ENCODE measurements around the gene BNC2.

Gene BNC2

DNA sequence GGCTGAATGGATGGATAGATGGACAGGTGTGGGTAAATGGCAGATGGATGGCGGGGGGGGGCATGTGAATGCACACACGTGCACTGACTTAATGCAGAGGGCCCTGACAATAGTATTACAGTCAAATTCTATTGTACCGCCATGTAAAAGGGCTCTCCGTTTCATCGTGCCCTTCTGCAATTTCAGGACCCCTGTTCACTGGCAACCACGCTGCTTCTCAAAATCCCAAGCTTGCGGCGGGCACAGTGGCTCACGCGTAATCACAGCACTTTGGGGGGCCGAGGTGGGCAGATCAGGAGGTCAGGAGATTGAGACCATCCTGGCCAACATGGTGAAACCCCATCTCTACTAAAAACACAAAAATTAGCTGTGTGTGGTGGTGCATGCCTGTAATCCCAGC is 211.4 kb downstream of the BNC2 start:
- Mint-ChIP-seq H3K27ac (no peak overlapping the region), H3K36me3 (ENCODE audit: low read depth) (no peaks in the 10 kb centered on the region), H3K4me3 (no peak overlapping the region), H3K27me3 (ENCODE audit: low read depth) (no peaks in the 10 kb centered on the region), H3K4me1 (ENCODE audit: low read depth) (no peaks in the 10 kb centered on the region), H3K9me3 (peaks cover 3% of the 10 kb centered on the region)

- Mint-ChIP-seq H3K36me3 (ENCODE audit: low read depth) (no peaks in the 10 kb centered on the region), H3K27me3 (ENCODE audit: low read depth) (no peaks in the 10 kb centered on the region), H3K9me3 (peaks cover 3% of the 10 kb centered on the region), H3K4me3 (no peak overlapping the region), H3K4me1 (ENCODE audit: low read depth) (no peaks in the 10 kb centered on the region), H3K27ac (no peak overlapping the region)
These were observed 213.9 kb downstream of the BNC2 start for GRCh38 chr9:16656432-16657169.

DNA sequence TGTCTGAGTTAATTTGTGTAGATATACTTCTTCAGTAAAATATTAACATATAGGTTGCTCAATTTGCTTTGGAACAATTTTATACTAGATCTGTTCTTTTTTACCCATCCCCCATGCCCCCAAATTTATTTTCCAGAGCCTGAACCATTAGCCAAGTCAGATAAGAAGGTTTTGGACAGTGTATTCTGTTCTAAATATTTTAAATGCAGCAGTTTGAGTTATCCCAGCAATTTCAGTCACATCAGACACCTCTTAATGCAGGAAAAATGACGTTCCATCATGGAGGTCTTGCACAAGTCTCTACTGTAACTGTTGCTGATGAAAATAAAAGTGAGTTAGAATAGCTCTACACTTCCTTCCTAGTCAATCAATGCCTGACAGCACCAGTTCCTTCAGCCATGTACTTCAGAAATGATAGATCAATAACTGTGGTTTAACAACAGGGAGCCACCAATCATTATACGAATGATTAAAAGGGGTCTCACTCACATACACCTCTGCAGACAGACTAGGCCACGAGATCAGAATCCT is 215.8 kb downstream of the BNC2 start:
- Mint-ChIP-seq H3K9me3 (peaks cover 2% of the 10 kb centered on the region), H3K27ac (no peak overlapping the region), H3K4me1 (ENCODE audit: low read depth) (no peaks in the 10 kb centered on the region), H3K36me3 (ENCODE audit: low read depth) (no peaks in the 10 kb centered on the region), H3K4me3 (no peak overlapping the region), H3K27me3 (ENCODE audit: low read depth) (no peaks in the 10 kb centered on the region)

- Mint-ChIP-seq H3K27me3 (ENCODE audit: low read depth) (no peaks in the 10 kb centered on the region), H3K27ac (no peak overlapping the region), H3K9me3 (no peaks in the 10 kb centered on the region)
These were observed 216.7 kb downstream of the BNC2 start for GRCh38 chr9:16653491-16654399.

DNA sequence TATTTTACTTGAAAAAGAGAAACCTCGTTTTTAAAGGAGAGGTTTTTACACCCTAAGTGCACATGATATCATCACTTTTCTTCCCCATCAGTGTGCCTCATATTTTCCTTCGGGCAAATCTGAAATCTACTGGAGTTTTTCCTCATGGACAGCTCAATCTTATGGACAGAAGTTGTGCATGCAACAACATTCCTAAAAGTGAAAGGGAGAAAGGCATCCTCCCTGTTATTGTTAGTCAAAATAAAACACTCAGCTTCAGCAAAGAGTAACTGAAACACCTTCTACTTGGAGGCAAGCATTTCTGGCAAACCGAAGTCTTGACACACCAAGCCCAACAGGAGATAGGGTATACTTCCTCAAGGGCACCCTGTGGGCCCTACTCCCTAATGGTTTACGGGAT is 217.9 kb downstream of the BNC2 start:
- no peaks in the 10 kb centered on the region for H3K9me3 Mint-ChIP-seq
- H3K4me1 Mint-ChIP-seq (ENCODE audit: low read depth): no peaks in the 10 kb centered on the region
- H3K4me3 Mint-ChIP-seq: no peak overlapping the region
- no peaks in the 10 kb centered on the region for H3K36me3 Mint-ChIP-seq (ENCODE audit: low read depth)
- H3K27me3 Mint-ChIP-seq (ENCODE audit: low read depth): no peaks in the 10 kb centered on the region
- H3K27ac Mint-ChIP-seq: no peak overlapping the region

More at GRCh38 chr9:16653491-16654399, 216.7 kb downstream of the BNC2 start:
- Mint-ChIP-seq H3K4me1 (ENCODE audit: low read depth) (no peaks in the 10 kb centered on the region), H3K36me3 (ENCODE audit: low read depth) (no peaks in the 10 kb centered on the region), H3K4me3 (no peak overlapping the region)

GRCh38 chr9:16651446-16651964 is 219.0 kb downstream of the BNC2 start:
- Mint-ChIP-seq H3K36me3 (ENCODE audit: low read depth) (no peaks in the 10 kb centered on the region), H3K9me3 (no peaks in the 10 kb centered on the region), H3K27me3 (ENCODE audit: low read depth) (no peaks in the 10 kb centered on the region), H3K4me1 (ENCODE audit: low read depth) (no peaks in the 10 kb centered on the region), H3K27ac (no peak overlapping the region), H3K4me3 (no peak overlapping the region)

DNA sequence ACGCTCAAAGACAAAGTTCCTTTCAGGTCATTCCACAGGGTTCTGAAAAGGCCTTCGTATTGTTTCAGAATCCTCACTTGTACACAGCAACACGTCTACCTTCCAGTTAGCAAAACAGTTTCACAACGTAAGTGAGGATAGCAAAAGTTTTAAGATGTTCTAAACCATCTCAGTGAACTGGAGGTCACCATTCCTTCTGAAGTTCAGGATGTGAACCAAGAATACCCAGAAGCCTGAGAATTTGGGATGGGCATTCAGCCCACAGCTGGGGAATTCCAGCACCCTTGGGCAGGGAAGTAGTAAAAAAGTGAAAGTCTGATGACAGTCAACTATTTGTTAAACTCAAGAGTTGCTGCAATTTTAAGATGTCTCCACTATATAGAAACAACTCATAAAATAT is 224.5 kb downstream of the BNC2 start:
- Mint-ChIP-seq H3K9me3 (no peaks in the 10 kb centered on the region), H3K4me1 (ENCODE audit: low read depth) (no peaks in the 10 kb centered on the region), H3K27me3 (ENCODE audit: low read depth) (no peaks in the 10 kb centered on the region), H3K27ac (no peak overlapping the region), H3K4me3 (no peak overlapping the region), H3K36me3 (ENCODE audit: low read depth) (no peaks in the 10 kb centered on the region)

- Mint-ChIP-seq H3K4me3 (no peak overlapping the region), H3K27me3 (ENCODE audit: low read depth) (no peaks in the 10 kb centered on the region), H3K27ac (no peak overlapping the region), H3K9me3 (no peaks in the 10 kb centered on the region), H3K4me1 (ENCODE audit: low read depth) (no peaks in the 10 kb centered on the region), H3K36me3 (ENCODE audit: low read depth) (no peaks in the 10 kb centered on the region)
These were observed 227.9 kb downstream of the BNC2 start for GRCh38 chr9:16642421-16643109.

DNA sequence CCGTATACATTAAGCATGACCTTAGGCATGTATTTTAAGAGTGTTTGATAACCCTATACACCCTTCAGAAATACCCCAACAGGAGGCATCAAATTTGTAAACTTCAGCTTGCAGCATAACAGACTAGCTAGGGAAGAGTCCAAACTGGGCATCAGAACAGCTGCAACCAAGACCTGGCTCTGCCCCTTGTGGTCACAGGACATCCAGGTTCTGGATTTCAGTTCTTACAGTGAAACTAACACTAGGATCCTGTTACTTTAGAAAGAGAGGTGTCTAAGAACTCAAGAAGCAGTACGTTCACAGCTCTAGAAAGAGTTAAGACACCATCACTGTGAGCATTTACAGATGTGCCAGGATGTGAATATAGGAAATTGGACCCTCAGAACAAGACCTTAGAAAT is 229.8 kb downstream of the BNC2 start:
- no peak overlapping the region for H3K27ac Mint-ChIP-seq

DNA sequence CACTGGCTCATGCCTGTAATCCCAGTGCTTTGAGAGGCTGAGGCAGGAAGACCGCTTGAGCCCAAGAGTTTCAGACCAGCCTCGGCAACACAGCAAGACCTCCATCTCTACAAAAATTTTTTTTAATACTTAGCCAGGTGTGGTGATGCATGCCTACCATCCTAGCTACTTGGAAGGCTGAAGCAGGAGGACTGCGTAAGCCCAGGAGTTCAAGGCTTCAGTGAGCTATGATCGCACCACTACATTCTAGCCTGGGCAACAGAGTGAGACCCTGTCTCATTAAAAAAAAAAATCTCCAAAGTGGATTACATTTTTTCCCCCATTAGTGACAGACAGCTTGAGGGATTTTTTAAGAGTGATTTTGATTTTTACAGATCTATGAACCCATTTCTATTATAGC is 230.8 kb downstream of the BNC2 start:
- H3K27ac Mint-ChIP-seq: no peak overlapping the region
- no peaks in the 10 kb centered on the region for H3K27me3 Mint-ChIP-seq (ENCODE audit: low read depth)
- H3K4me1 Mint-ChIP-seq (ENCODE audit: low read depth): no peaks in the 10 kb centered on the region
- no peak overlapping the region for H3K4me3 Mint-ChIP-seq
- no peaks in the 10 kb centered on the region for H3K9me3 Mint-ChIP-seq
- no peaks in the 10 kb centered on the region for H3K36me3 Mint-ChIP-seq (ENCODE audit: low read depth)

More for the DNA sequence above, 229.8 kb downstream of the BNC2 start:
- Mint-ChIP-seq H3K36me3 (ENCODE audit: low read depth) (no peaks in the 10 kb centered on the region), H3K4me3 (no peak overlapping the region), H3K9me3 (no peaks in the 10 kb centered on the region), H3K27me3 (ENCODE audit: low read depth) (no peaks in the 10 kb centered on the region), H3K4me1 (ENCODE audit: low read depth) (no peaks in the 10 kb centered on the region)

GRCh38 chr9:16637911-16638310 is 232.6 kb downstream of the BNC2 start:
- no peaks in the 10 kb centered on the region for H3K4me1 Mint-ChIP-seq (ENCODE audit: low read depth)
- no peaks in the 10 kb centered on the region for H3K36me3 Mint-ChIP-seq (ENCODE audit: low read depth)
- H3K9me3 Mint-ChIP-seq: no peaks in the 10 kb centered on the region
- no peaks in the 10 kb centered on the region for H3K27me3 Mint-ChIP-seq (ENCODE audit: low read depth)
- H3K27ac Mint-ChIP-seq: no peak overlapping the region
- no peak overlapping the region for H3K4me3 Mint-ChIP-seq

- H3K4me1 Mint-ChIP-seq (ENCODE audit: low read depth): no peaks in the 10 kb centered on the region
- no peaks in the 10 kb centered on the region for H3K9me3 Mint-ChIP-seq
- H3K4me3 Mint-ChIP-seq: no peak overlapping the region
- no peaks in the 10 kb centered on the region for H3K36me3 Mint-ChIP-seq (ENCODE audit: low read depth)
- no peak overlapping the region for H3K27ac Mint-ChIP-seq
- no peaks in the 10 kb centered on the region for H3K27me3 Mint-ChIP-seq (ENCODE audit: low read depth)
These were observed 233.3 kb downstream of the BNC2 start for GRCh38 chr9:16637218-16637617.

GRCh38 chr9:16633794-16634193 is 236.7 kb downstream of the BNC2 start:
- Mint-ChIP-seq H3K4me3 (no peak overlapping the region), H3K27me3 (ENCODE audit: low read depth) (no peaks in the 10 kb centered on the region), H3K9me3 (peaks cover 3% of the 10 kb centered on the region), H3K36me3 (ENCODE audit: low read depth) (no peaks in the 10 kb centered on the region), H3K27ac (no peak overlapping the region), H3K4me1 (ENCODE audit: low read depth) (no peaks in the 10 kb centered on the region)

- Mint-ChIP-seq H3K27ac (no peak overlapping the region), H3K36me3 (ENCODE audit: low read depth) (no peaks in the 10 kb centered on the region), H3K4me1 (ENCODE audit: low read depth) (no peaks in the 10 kb centered on the region), H3K27me3 (ENCODE audit: low read depth) (no peaks in the 10 kb centered on the region), H3K4me3 (no peak overlapping the region), H3K9me3 (peaks cover 3% of the 10 kb centered on the region)
These were observed 242.1 kb downstream of the BNC2 start for GRCh38 chr9:16628413-16628812.
